Transverse colon (tissue), 4 donors: ENCODE measurements around the gene SNX8. TPM values are rescaled to one million over a fixed set of nuclear protein-coding genes. Genes with fewer than 3 reads are reported as not detected.

Experiments used
- DNase-seq: peaks from one replicate; pipeline ENCODE4 v3.0.0-alpha.2; 2019
- H3K27ac ChIP-seq, 4 donors: fragments of 200-600 bp; sonication (generic); 2 replicates each; pipeline ENCODE4 v1.5.1; 2016 to 2018; ENCODE audit warnings: inconsistent platforms in 4 of 4
- H3K27me3 ChIP-seq: fragments of 200-600 bp; sonication (generic); 2 replicates; pipeline ENCODE4 v1.5.1; 2017; ENCODE audit warnings: inconsistent platforms
- H3K36me3 ChIP-seq, 4 donors: fragments of 200-600 bp; sonication (generic); 2 replicates each; pipeline ENCODE4 v1.5.1; 2017 to 2019; ENCODE audit warnings: inconsistent platforms in 4 of 4
- H3K4me1 ChIP-seq, 4 donors: fragments of 200-600 bp; sonication (generic); 2 replicates each; pipeline ENCODE4 v1.5.1; 2017 to 2020; ENCODE audit warnings: inconsistent platforms in 4 of 4
- H3K4me3 ChIP-seq, 4 donors: fragments of 200-600 bp; sonication (generic); 1 replicate in 1 of 4; 2 replicates in 3 of 4; pipeline versions ENCODE4 v1.5.1 to v1.6.1; 2017 to 2019; ENCODE audit warnings: inconsistent platforms in 4 of 4
- H3K9me3 ChIP-seq, 2 donors: fragments of 200-600 bp; sonication (generic); 2 replicates each; pipeline ENCODE4 v1.5.1; 2017 to 2019; ENCODE audit warnings: inconsistent platforms in 2 of 2
- CTCF ChIP-seq, 5 experiments: fragments of 200-600 bp in 3 of 5; fragments of 450-650 bp in 2 of 5; sonication (generic) in 3 of 5; IDR thresholded peaks; 1 replicate in 2 of 5; 2 replicates in 3 of 5; pipeline ENCODE4 v1.5.1; 2016 to 2017; ENCODE audit warnings: antibody characterized with exemption in 5 of 5, inconsistent platforms in 3 of 5, mild to moderate bottlenecking in 2 of 5, moderate library complexity in 1 of 5
- EP300 ChIP-seq: sonication (generic); formaldehyde crosslinking; IDR thresholded peaks from one replicate; pipeline ENCODE4 v1.6.1; 2017; ENCODE audit warnings: antibody characterized with exemption, low read depth
- POLR2A ChIP-seq: fragments of 450-650 bp; IDR thresholded peaks from one replicate; pipeline ENCODE4 v1.6.1; 2016; ENCODE audit warnings: antibody characterized with exemption, mild to moderate bottlenecking, moderate library complexity
- POLR2AphosphoS5 ChIP-seq, 3 donors: sonication (generic); formaldehyde crosslinking; IDR thresholded peaks; one replicate each; pipeline ENCODE4 v1.6.1; 2016; ENCODE audit warnings: antibody characterized with exemption in 3 of 3
- WGBS, 2 donors: methylation state at CpG; one replicate each; pipeline ENCODE4 v1.1.5; 2018; ENCODE audit warnings: low coverage in 1 of 2; 5-methylcytosine and 5-hydroxymethylcytosine counted together
- in situ Hi-C, 4 donors: fragments of 200-750 bp; cut with MboI; loops; one replicate each; pipeline versions ENCODE4 v1.15.0 to v1.15.1; 2017; ENCODE audit warnings: low sequenced_read_pairs in 3 of 4, low pct_ligation_motif_present in 1 of 4, low pct_unique_long_range_greater_than_20kb in 1 of 4
- intact Hi-C: fragments of 100-400 bp; cut with DNase I; formaldehyde crosslinking; loops from one replicate; pipeline ENCODE4 v1.15.1; 2023; ENCODE audit warnings: low total_unique reads
- total RNA-seq, 4 donors: library from RNA; depleted of rRNA; stranded (reverse); fragments of >200 nt; gene quantifications; one replicate each; pipeline ENCODE4 v1.1.0, GENCODE V29; 2016

Gene SNX8
- total RNA-seq, 4 donors from 2014 or later = 3.8 to 27.3 (median 9.2) TPM

GRCh38 chr7:2274666-2275065, 39.6 kb downstream of the SNX8 start:
- H3K9me3 ChIP-seq = no peaks in the 10 kb centered on the region
- no peaks in the 10 kb centered on the region for H3K36me3 ChIP-seq
- WGBS, 2 donors = 74% methylated on average over 7 of the region's 7 CpGs; no CpG with 5 or more reads in 1 of the 2 donors
- no peak overlapping the region for H3K27ac ChIP-seq
- in situ Hi-C loops (no loop called here), intact Hi-C loops (no loop called here)
- H3K4me1 ChIP-seq = no peaks in the 10 kb centered on the region
- no peak for DNase-seq
- TF ChIP-seq POLR2AphosphoS5 (IDR thresholded peaks at IDR 0.05) (no peak), CTCF (IDR thresholded peaks at IDR 0.05) (no peak), EP300 (no peak), POLR2A (no peak)
- H3K4me3 ChIP-seq = no peak overlapping the region
- H3K27me3 ChIP-seq = no peaks in the 10 kb centered on the region

GRCh38 chr7:2273866-2274265, 40.4 kb downstream of the SNX8 start:
- DNase-seq = no peak
- no peaks in the 10 kb centered on the region for H3K36me3 ChIP-seq
- H3K27ac ChIP-seq = no peak overlapping the region
- in situ Hi-C loops (no loop called here), intact Hi-C loops (no loop called here)
- no peak overlapping the region for H3K4me3 ChIP-seq
- no peaks in the 10 kb centered on the region for H3K9me3 ChIP-seq
- WGBS, 2 donors = 96 to 100% methylated on average over 8 to 20 of the region's 20 CpGs
- TF ChIP-seq EP300 (no peak), POLR2A (no peak), CTCF (IDR thresholded peaks at IDR 0.05) (no peak), POLR2AphosphoS5 (IDR thresholded peaks at IDR 0.05) (no peak)
- H3K4me1 ChIP-seq = no peaks in the 10 kb centered on the region
- no peaks in the 10 kb centered on the region for H3K27me3 ChIP-seq

- 92% methylated on average over 8 of the region's 9 CpGs; no CpG with 5 or more reads in 1 of the 2 donors for WGBS, 2 donors
- intact Hi-C loops = no loop called here
- Histone ChIP-seq H3K36me3 (no peaks in the 10 kb centered on the region), H3K27ac (no peak overlapping the region), H3K4me3 (no peak overlapping the region), H3K9me3 (no peaks in the 10 kb centered on the region), H3K4me1 (no peaks in the 10 kb centered on the region), H3K27me3 (no peaks in the 10 kb centered on the region)
- TF ChIP-seq POLR2AphosphoS5 (IDR thresholded peaks at IDR 0.05) (no peak), POLR2A (no peak), EP300 (no peak), CTCF (IDR thresholded peaks at IDR 0.05) (no peak)
- in situ Hi-C loops = no loop called here
- DNase-seq = no peak
Observed at GRCh38 chr7:2272031-2272430, 42.2 kb downstream of the SNX8 start.

- H3K4me3 ChIP-seq = no peak overlapping the region
- no peak for TF ChIP-seq CTCF (IDR thresholded peaks at IDR 0.05)
- no peak for TF ChIP-seq POLR2AphosphoS5 (IDR thresholded peaks at IDR 0.05)
- TF ChIP-seq EP300 = no peak
- TF ChIP-seq POLR2A = no peak
- no peaks in the 10 kb centered on the region for H3K4me1 ChIP-seq
- DNase-seq = no peak
- in situ Hi-C loops = no loop called here
- WGBS, 2 donors = 59 to 77% methylated on average over 6 to 22 of the region's 27 CpGs
- no peaks in the 10 kb centered on the region for H3K9me3 ChIP-seq
- intact Hi-C loops = no loop called here
- no peaks in the 10 kb centered on the region for H3K36me3 ChIP-seq
- H3K27ac ChIP-seq = no peak overlapping the region
- H3K27me3 ChIP-seq = no peaks in the 10 kb centered on the region
Observed at GRCh38 chr7:2271273-2272026, 42.8 kb downstream of the SNX8 start.
